ENCODE measurements around the gene LEKR1.

DNA sequence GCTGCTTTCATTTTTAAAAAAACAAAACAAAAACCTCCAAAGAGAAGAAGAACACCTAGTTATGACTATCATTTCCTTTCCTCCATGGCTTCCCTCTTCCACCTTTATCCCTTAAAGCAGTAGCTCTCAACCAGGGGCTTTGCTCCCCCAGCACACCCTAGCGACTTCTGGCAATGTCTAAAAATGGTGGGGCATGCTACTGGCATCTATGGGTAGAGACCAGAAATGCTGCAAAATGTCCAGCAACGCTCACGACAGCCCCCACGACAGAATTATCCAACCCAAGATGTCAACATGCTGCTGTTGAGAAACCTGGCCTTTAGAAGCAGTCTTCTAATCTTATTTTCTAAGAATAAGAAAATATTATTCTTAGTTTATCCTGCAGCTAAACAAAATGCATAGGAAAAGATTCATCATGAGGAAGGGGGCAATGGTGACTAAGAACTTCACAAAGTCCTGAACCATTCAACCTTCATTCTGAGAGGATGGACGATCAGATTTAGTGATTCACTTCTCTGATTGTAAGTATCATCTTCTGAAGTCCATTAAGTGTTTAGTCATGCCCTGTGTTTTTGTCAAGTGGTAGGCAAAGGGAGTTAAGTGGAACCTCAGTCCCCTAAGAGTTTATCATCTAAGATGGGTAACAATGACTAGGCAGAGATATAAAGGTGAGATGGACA is 252.1 kb downstream of the LEKR1 start:
- TF ChIP-seq, protein P1, sequence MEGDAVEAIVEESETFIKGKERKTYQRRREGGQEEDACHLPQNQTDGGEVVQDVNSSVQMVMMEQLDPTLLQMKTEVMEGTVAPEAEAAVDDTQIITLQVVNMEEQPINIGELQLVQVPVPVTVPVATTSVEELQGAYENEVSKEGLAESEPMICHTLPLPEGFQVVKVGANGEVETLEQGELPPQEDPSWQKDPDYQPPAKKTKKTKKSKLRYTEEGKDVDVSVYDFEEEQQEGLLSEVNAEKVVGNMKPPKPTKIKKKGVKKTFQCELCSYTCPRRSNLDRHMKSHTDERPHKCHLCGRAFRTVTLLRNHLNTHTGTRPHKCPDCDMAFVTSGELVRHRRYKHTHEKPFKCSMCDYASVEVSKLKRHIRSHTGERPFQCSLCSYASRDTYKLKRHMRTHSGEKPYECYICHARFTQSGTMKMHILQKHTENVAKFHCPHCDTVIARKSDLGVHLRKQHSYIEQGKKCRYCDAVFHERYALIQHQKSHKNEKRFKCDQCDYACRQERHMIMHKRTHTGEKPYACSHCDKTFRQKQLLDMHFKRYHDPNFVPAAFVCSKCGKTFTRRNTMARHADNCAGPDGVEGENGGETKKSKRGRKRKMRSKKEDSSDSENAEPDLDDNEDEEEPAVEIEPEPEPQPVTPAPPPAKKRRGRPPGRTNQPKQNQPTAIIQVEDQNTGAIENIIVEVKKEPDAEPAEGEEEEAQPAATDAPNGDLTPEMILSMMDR (IDR thresholded peaks at IDR 0.05 in 2 of 3, conservative IDR thresholded peaks at IDR 0.05 in 1 of 3; ENCODE audit: insufficient read depth in 2 of 3, low read depth in 1 of 3, low read length in 3 of 3): no peak
- no peak for TF ChIP-seq DMBX1 (CRISPR knock-in tag; IDR thresholded peaks at IDR 0.05; ENCODE audit: borderline replicate concordance)
- TF ChIP-seq SRSF9 (IDR thresholded peaks at IDR 0.05; ENCODE audit: borderline replicate concordance, low read depth, low read length): no peak
- TF ChIP-seq, protein P2, sequence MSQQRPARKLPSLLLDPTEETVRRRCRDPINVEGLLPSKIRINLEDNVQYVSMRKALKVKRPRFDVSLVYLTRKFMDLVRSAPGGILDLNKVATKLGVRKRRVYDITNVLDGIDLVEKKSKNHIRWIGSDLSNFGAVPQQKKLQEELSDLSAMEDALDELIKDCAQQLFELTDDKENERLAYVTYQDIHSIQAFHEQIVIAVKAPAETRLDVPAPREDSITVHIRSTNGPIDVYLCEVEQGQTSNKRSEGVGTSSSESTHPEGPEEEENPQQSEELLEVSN (IDR thresholded peaks at IDR 0.05; ENCODE audit: borderline replicate concordance in 1 of 2, extremely low read depth in 1 of 2, insufficient read depth in 1 of 2, insufficient read length in 1 of 2, low read depth in 1 of 2, low read length in 1 of 2, poor library complexity in 1 of 2, severe bottlenecking in 1 of 2): no peak
- TF ChIP-seq, protein P3, sequence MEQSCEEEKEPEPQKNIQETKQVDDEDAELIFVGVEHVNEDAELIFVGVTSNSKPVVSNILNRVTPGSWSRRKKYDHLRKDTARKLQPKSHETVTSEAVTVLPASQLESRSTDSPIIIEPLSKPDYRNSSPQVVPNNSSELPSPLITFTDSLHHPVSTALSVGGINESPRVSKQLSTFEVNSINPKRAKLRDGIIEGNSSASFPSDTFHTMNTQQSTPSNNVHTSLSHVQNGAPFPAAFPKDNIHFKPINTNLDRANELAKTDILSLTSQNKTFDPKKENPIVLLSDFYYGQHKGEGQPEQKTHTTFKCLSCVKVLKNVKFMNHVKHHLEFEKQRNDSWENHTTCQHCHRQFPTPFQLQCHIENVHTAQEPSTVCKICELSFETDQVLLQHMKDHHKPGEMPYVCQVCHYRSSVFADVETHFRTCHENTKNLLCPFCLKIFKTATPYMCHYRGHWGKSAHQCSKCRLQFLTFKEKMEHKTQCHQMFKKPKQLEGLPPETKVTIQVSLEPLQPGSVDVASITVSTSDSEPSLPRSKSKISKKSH (CRISPR knock-in tag; IDR thresholded peaks at IDR 0.05): no peak
- no peak for TF ChIP-seq POLR2A (conservative IDR thresholded peaks at IDR 0.05)
- TF ChIP-seq ETV6 (IDR thresholded peaks at IDR 0.05; ENCODE audit: borderline replicate concordance in 1 of 2, low read depth in 2 of 2, low read length in 1 of 2): no peak
- TF ChIP-seq ETV6 (CRISPR knock-in tag; IDR thresholded peaks at IDR 0.05; ENCODE audit: borderline replicate concordance): no peak

Data from K562 (cell line).